ENCODE results near the gene UMOD. TPM values are rescaled to one million over a fixed set of nuclear protein-coding genes. Genes with fewer than 3 reads are reported as not detected.

UMOD gene
- not detected for total RNA-seq

DNA sequence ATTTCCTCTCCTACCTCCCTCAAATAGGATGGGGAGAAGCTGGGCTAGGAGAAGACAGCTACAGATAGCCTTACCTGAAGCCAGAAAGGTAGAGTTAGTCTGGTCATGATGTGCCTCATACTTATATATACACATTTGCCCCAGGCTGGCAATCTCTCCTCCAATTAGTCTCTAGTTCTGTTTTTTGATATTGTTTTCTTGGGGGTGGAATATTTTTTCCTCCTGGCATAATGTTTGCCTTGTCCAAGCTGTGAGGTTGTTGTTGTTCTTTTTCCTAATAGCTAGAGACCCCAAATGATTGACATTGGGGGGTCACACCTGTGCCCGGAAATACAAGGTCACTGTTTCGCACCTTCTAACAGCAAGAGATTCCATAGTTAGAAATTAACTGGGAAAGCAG is at the start of gene UMOD:
UMOD (minus strand) TSS at position 101 of the 400 bp plus-strand sequence. CDS start 1,978 bp downstream, outside the sequence.
- TF ChIP-seq POLR2AphosphoS5 (IDR thresholded peaks at IDR 0.05) (no peak), EP300 (IDR thresholded peaks at IDR 0.05) (no peak), POLR2A (IDR thresholded peaks at IDR 0.05) (no peak)
- TF ChIP-seq, protein P1, sequence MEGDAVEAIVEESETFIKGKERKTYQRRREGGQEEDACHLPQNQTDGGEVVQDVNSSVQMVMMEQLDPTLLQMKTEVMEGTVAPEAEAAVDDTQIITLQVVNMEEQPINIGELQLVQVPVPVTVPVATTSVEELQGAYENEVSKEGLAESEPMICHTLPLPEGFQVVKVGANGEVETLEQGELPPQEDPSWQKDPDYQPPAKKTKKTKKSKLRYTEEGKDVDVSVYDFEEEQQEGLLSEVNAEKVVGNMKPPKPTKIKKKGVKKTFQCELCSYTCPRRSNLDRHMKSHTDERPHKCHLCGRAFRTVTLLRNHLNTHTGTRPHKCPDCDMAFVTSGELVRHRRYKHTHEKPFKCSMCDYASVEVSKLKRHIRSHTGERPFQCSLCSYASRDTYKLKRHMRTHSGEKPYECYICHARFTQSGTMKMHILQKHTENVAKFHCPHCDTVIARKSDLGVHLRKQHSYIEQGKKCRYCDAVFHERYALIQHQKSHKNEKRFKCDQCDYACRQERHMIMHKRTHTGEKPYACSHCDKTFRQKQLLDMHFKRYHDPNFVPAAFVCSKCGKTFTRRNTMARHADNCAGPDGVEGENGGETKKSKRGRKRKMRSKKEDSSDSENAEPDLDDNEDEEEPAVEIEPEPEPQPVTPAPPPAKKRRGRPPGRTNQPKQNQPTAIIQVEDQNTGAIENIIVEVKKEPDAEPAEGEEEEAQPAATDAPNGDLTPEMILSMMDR (IDR thresholded peaks at IDR 0.05), result no peak
- 74 to 79% methylated on average over 2 of the region's 2 CpGs for WGBS, 2 donors

DNA sequence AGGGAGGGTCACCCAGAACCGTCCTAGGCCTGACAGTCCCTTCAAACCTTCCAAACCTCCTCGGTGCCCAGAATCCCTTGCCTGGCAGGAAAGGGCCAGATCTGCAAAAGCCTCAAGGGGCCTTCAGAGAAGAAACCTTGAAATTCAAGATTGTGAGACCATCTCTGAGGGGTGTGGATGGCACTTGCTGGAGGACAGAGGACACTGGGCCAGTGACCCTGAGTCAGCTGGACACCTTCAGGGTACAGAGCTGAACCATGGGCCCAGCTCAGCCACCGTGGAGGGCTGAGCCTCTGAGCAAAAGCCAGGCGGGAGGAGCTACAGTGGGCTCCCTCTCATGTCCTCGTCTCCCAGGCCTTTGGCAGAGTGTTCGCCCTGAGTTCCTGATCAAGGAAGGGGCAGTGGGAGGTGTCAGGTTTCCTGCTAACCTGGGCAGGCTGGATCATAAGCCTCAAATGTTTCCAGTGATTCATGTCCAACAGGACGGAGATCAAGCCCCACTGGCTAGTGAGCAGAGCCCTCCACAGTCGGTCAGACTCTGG is 49.0 kb upstream of the UMOD start:
- Histone ChIP-seq H3K9me3 (no peaks in the 10 kb centered on the region), H3K27me3 (no peaks in the 10 kb centered on the region), H3K27ac (no peak overlapping the region), H3K4me1 (no peaks in the 10 kb centered on the region), H3K36me3 (no peaks in the 10 kb centered on the region), H3K4me3 (no peak overlapping the region)
- no peak for DNase-seq
- TF ChIP-seq, protein P1 (IDR thresholded peaks at IDR 0.05), result no peak
- TF ChIP-seq POLR2AphosphoS5 (IDR thresholded peaks at IDR 0.05) (no peak), POLR2A (IDR thresholded peaks at IDR 0.05) (no peak), EP300 (IDR thresholded peaks at IDR 0.05) (no peak)
- 67 to 75% methylated on average over 4 to 8 of the region's 8 CpGs for WGBS, 2 donors
- ATAC-seq (ENCODE audit: low FRiP score in 2 of 2), result no peak

More for the DNA sequence above, at the start of gene UMOD:
- ATAC-seq (ENCODE audit: low FRiP score in 2 of 2) (no peak), DNase-seq (no peak)
- no peaks in the 10 kb centered on the region for H3K9me3 ChIP-seq
- no peak within 1 kb of the TSS for H3K4me3 ChIP-seq
- no peaks in the 10 kb centered on the region for H3K4me1 ChIP-seq
- no peak within 1 kb of the TSS for H3K27ac ChIP-seq
- H3K36me3 ChIP-seq, result no peaks in the 10 kb centered on the region
- peaks cover 0 to 4% (median 0%) of the 10 kb centered on the region in 4 donors for H3K27me3 ChIP-seq

DNA sequence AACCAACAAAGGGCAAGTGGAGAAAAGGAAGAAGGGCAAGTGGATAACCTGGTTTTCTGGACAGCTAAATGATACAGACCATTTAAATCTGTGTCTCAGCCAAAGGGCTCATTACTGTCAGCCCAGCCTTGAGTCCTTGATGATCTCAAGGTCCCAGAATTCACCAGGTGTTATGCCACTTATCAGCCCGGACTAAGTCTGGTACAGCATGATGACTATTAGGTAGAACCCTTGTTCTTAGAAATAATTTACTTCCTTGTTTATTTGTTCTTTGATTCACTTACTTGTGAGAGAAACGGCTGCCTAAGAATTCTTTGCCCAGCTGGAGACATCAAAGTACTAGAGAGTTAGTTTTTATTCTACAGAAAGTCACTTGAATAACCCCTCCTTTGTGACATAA is 48.6 kb upstream of the UMOD start:
- H3K4me3 ChIP-seq, result no peak overlapping the region
- no peak overlapping the region for H3K27ac ChIP-seq
- 29 to 43% methylated on average over 2 of the region's 2 CpGs for WGBS, 2 donors
- TF ChIP-seq POLR2A (IDR thresholded peaks at IDR 0.05) (no peak), POLR2AphosphoS5 (IDR thresholded peaks at IDR 0.05) (no peak)
- TF ChIP-seq, protein P1 (IDR thresholded peaks at IDR 0.05), result no peak
- no peak for DNase-seq
- no peaks in the 10 kb centered on the region for H3K36me3 ChIP-seq
- no peak for ATAC-seq (ENCODE audit: low FRiP score in 2 of 2)
- H3K27me3 ChIP-seq, result no peaks in the 10 kb centered on the region
- H3K9me3 ChIP-seq, result no peaks in the 10 kb centered on the region
- H3K4me1 ChIP-seq, result no peaks in the 10 kb centered on the region

DNA sequence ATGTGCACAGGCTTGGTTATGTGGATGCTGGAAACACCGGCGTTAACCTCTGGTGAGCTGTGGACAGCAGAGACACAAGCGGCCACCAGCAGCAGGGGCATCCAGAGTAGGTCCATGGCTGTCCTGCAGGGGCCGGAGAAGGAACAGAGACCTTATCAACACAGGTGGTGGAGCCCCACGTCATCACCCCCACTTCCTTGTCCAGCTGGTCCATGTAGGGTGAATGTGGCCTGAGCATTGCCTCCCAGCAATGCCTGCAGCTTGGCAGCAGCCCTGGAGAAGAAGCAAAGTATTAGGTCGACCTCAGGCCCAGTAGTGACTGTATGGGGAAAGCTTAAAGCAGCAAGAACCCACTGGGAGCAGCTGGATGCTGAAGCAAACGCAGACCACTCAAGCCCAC is 46.7 kb upstream of the UMOD start:
- H3K27me3 ChIP-seq, result no peaks in the 10 kb centered on the region
- no peak for ATAC-seq (ENCODE audit: low FRiP score in 2 of 2)
- 79 to 89% methylated on average over 3 to 7 of the region's 7 CpGs for WGBS, 2 donors
- DNase-seq, result no peak
- peaks cover 0 to 4% (median under 1%) of the 10 kb centered on the region in 4 donors for H3K4me1 ChIP-seq
- no peak overlapping the region for H3K4me3 ChIP-seq
- H3K36me3 ChIP-seq, result no peaks in the 10 kb centered on the region
- TF ChIP-seq POLR2AphosphoS5 (IDR thresholded peaks at IDR 0.05), result no peak
- TF ChIP-seq POLR2A (IDR thresholded peaks at IDR 0.05), result no peak
- TF ChIP-seq EP300 (IDR thresholded peaks at IDR 0.05), result no peak
- TF ChIP-seq, protein P1 (IDR thresholded peaks at IDR 0.05), result no peak
- no peaks in the 10 kb centered on the region for H3K9me3 ChIP-seq
- H3K27ac ChIP-seq, result no peak overlapping the region

DNA sequence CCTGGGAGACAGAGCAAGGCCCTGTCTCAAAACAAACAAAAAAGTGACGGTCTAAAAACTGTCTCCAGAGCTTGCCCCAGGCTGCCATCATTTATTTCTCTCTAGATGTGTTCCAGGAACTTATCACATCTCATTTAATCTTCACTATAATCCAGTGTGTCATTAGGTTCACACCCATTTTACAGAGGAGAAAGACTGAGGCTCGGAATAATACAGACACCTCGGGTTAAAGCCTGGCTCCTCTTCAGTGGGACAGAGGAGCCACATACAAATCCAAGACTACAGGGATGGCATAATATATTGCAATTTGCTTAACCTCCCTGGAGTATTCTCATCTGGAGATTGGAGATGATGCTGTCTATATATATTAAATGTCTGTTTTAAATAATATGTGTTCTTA is 46.1 kb upstream of the UMOD start:
- no peak for DNase-seq
- H3K27me3 ChIP-seq, result no peaks in the 10 kb centered on the region
- no peaks in the 10 kb centered on the region for H3K9me3 ChIP-seq
- no peak overlapping the region for H3K27ac ChIP-seq
- H3K4me3 ChIP-seq, result no peak overlapping the region
- ATAC-seq (ENCODE audit: low FRiP score in 2 of 2), result no peak
- TF ChIP-seq POLR2A (IDR thresholded peaks at IDR 0.05) (no peak), EP300 (IDR thresholded peaks at IDR 0.05) (no peak), POLR2AphosphoS5 (IDR thresholded peaks at IDR 0.05) (no peak)
- TF ChIP-seq, protein P1 (IDR thresholded peaks at IDR 0.05), result no peak
- no peaks in the 10 kb centered on the region for H3K36me3 ChIP-seq
- 82 to 86% methylated on average over 3 of the region's 3 CpGs for WGBS, 2 donors
- peaks cover 0 to 9% (median 4%) of the 10 kb centered on the region in 4 donors for H3K4me1 ChIP-seq

Data from upper lobe of left lung (tissue), 6 donors.